Colonic mucosa (tissue), 4 donors: ENCODE data around the gene ZBTB2. TPM values are rescaled to one million over a fixed set of nuclear protein-coding genes. Genes with fewer than 3 reads are reported as not detected.

Experiments used
- DNase-seq: peaks from one replicate; pipeline ENCODE4 v3.0.0-alpha.2; 2020
- H3K27ac ChIP-seq: fragments of 200-600 bp; one replicate; pipeline ENCODE4 v1.8.0; 2021
- H3K27me3 ChIP-seq: fragments of 200-600 bp; one replicate; pipeline ENCODE4 v1.8.0; 2021
- H3K36me3 ChIP-seq: fragments of 200-600 bp; one replicate; pipeline ENCODE4 v1.8.0; 2021
- H3K4me1 ChIP-seq: fragments of 200-600 bp; one replicate; pipeline ENCODE4 v1.8.0; 2021; ENCODE audit warnings: mild to moderate bottlenecking
- H3K4me3 ChIP-seq: fragments of 200-600 bp; one replicate; pipeline ENCODE4 v1.8.0; 2021
- H3K9ac ChIP-seq, 2 donors: one replicate each; pipeline ENCODE4 v1.7.0; 2013; ENCODE audit warnings: control low read depth in 2 of 2, low read depth in 2 of 2, low read length in 2 of 2
- H3K9me3 ChIP-seq: fragments of 200-600 bp; one replicate; pipeline ENCODE4 v1.8.0; 2021
- CTCF ChIP-seq: fragments of 200-600 bp; IDR thresholded peaks from one replicate; pipeline ENCODE4 v1.8.0; 2022; ENCODE audit warnings: antibody characterized with exemption, mild to moderate bottlenecking
- intact Hi-C: fragments of 100-400 bp; cut with DNase I; formaldehyde crosslinking; loops from one replicate; pipeline ENCODE4 v1.14.1; 2022
- total RNA-seq, 2 donors: library from RNA; stranded (reverse); fragmentation: NEBNext Ultra II Directional in 1 of 2; extraction: Animal tissue kit (Norgen Biotek cat#: 25700) in 1 of 2; gene quantifications; one replicate each; pipeline ENCODE4 v1.2.1, GENCODE V29; 2021
- donor health status: healthy.
- donor health status: DM: no; HTN: no; CAD: no.
- donor health status: DM: no; HTN: no; CAD: no.

The ZBTB2 gene
- total RNA-seq, 2 donors from 2014 or later: 9.6 to 13.7 TPM

- Histone ChIP-seq H3K4me1 (no peaks in the 10 kb centered on the region), H3K9me3 (no peaks in the 10 kb centered on the region), H3K27me3 (no peaks in the 10 kb centered on the region), H3K27ac (no peak overlapping the region), H3K36me3 (peaks cover 10% of the 10 kb centered on the region), H3K9ac (no peak overlapping the region), H3K4me3 (no peak overlapping the region)
- intact Hi-C loops: no loop called here
- TF ChIP-seq CTCF: no peak
- DNase-seq: no peak
Observed at GRCh38 chr6:151372164-151372563, 19.2 kb downstream of the ZBTB2 start.

GRCh38 chr6:151370509-151371078 is 20.8 kb downstream of the ZBTB2 start:
- intact Hi-C loops: no loop called here

GRCh38 chr6:151365233-151365632 is 26.1 kb downstream of the ZBTB2 start:
- intact Hi-C loops: no loop called here

More at GRCh38 chr6:151370509-151371078, 20.8 kb downstream of the ZBTB2 start:
- Histone ChIP-seq H3K9ac (no peak overlapping the region), H3K27me3 (no peaks in the 10 kb centered on the region), H3K4me3 (no peak overlapping the region), H3K36me3 (peaks cover 10% of the 10 kb centered on the region), H3K27ac (no peak overlapping the region), H3K4me1 (no peaks in the 10 kb centered on the region), H3K9me3 (no peaks in the 10 kb centered on the region)
- TF ChIP-seq CTCF: no peak
- no peak for DNase-seq

GRCh38 chr6:151359486-151359885 is 31.9 kb downstream of the ZBTB2 start:
- H3K9ac ChIP-seq: no peak overlapping the region
- no peak for DNase-seq
- no peak for TF ChIP-seq CTCF
- H3K4me1 ChIP-seq: no peaks in the 10 kb centered on the region
- H3K4me3 ChIP-seq: no peak overlapping the region
- no peaks in the 10 kb centered on the region for H3K27me3 ChIP-seq
- no peaks in the 10 kb centered on the region for H3K9me3 ChIP-seq
- no peak overlapping the region for H3K27ac ChIP-seq
- no peaks in the 10 kb centered on the region for H3K36me3 ChIP-seq
- intact Hi-C loops: no loop called here

More at GRCh38 chr6:151365233-151365632, 26.1 kb downstream of the ZBTB2 start:
- no peak overlapping the region for H3K9ac ChIP-seq
- H3K4me1 ChIP-seq: no peaks in the 10 kb centered on the region
- H3K27ac ChIP-seq: no peak overlapping the region
- no peak for TF ChIP-seq CTCF
- no peaks in the 10 kb centered on the region for H3K27me3 ChIP-seq
- H3K36me3 ChIP-seq: no peaks in the 10 kb centered on the region
- H3K9me3 ChIP-seq: no peaks in the 10 kb centered on the region
- H3K4me3 ChIP-seq: no peak overlapping the region
- no peak for DNase-seq

- Histone ChIP-seq H3K4me3 (no peak overlapping the region), H3K9ac (no peak overlapping the region), H3K9me3 (no peaks in the 10 kb centered on the region), H3K27ac (no peak overlapping the region), H3K27me3 (no peaks in the 10 kb centered on the region), H3K36me3 (no peaks in the 10 kb centered on the region), H3K4me1 (no peaks in the 10 kb centered on the region)
- no peak for TF ChIP-seq CTCF
- no peak for DNase-seq
- intact Hi-C loops: no loop called here
Observed at GRCh38 chr6:151358475-151358874, 32.9 kb downstream of the ZBTB2 start.
